GM12878 (cell line): ENCODE data around the gene BNIPL. TPM values are rescaled to one million over a fixed set of nuclear protein-coding genes. Genes with fewer than 3 reads are reported as not detected.

Source experiments
- ASH2L ChIP-seq: fragments of 300-600, 200-600 bp; sonication (generic); IDR thresholded peaks from 2 replicates; pipeline ENCODE4 v1.6.1; 2017; ENCODE audit warnings: low read depth, mild to moderate bottlenecking, borderline replicate concordance
- ATF7 ChIP-seq: fragments of 450-650 bp; IDR thresholded peaks from 2 replicates; pipeline ENCODE4 v1.6.1; 2016; ENCODE audit warnings: low read depth, mild to moderate bottlenecking
- BACH1 ChIP-seq: fragments of 450-650 bp; IDR thresholded peaks from 2 replicates; pipeline ENCODE4 v1.6.1; 2017; ENCODE audit warnings: mild to moderate bottlenecking, borderline replicate concordance
- CREB1 ChIP-seq: IDR thresholded peaks from 2 replicates; pipeline ENCODE4 v1.6.1; 2012; ENCODE audit warnings: low read depth, mild to moderate bottlenecking, inconsistent platforms
- EP300 ChIP-seq, 2 experiments: fragments of 150-350 bp in 1 of 2; IDR thresholded peaks; 2 replicates each; pipeline ENCODE4 v1.6.1; 2011 to 2012; ENCODE audit warnings: low read depth in 2 of 2, low read length in 2 of 2, borderline replicate concordance in 1 of 2, improper control_type of control experiment in 1 of 2, inconsistent platforms in 1 of 2; ENCODE audit not compliant: control insufficient read depth in 1 of 2
- EZH2 ChIP-seq: IDR thresholded peaks from 2 replicates; pipeline ENCODE4 v1.6.1; 2012; ENCODE audit warnings: low read depth, mild to moderate bottlenecking, control low read depth, inconsistent platforms, low read length, borderline replicate concordance; ENCODE audit not compliant: control insufficient read depth
- FOS ChIP-seq: IDR thresholded peaks from 3 replicates; pipeline ENCODE4 v1.6.1; 2011; ENCODE audit warnings: borderline replicate concordance; ENCODE audit not compliant: insufficient read length; ENCODE audit errors: extremely low read depth
- HDGF ChIP-seq: fragments of 450-650 bp; IDR thresholded peaks from 2 replicates; pipeline ENCODE4 v1.6.1; 2016; ENCODE audit warnings: antibody characterized with exemption
- IKZF2 ChIP-seq, 2 experiments: fragments of 450-650 bp; IDR thresholded peaks; 2 replicates each; pipeline ENCODE4 v1.6.1; 2017; ENCODE audit warnings: mild to moderate bottlenecking in 2 of 2, moderate library complexity in 2 of 2
- IRF3 ChIP-seq: fragments of 450-650 bp; IDR thresholded peaks from 2 replicates; pipeline ENCODE4 v1.6.1; 2014; ENCODE audit warnings: mild to moderate bottlenecking
- JUND ChIP-seq: IDR thresholded peaks from 2 replicates; pipeline ENCODE4 v1.6.1; 2012; ENCODE audit warnings: low read depth, mild to moderate bottlenecking, low read length, improper control_type of control experiment, moderate library complexity
- KAT2A ChIP-seq: conservative IDR thresholded peaks from 2 replicates; pipeline ENCODE4 v1.6.1; 2011; ENCODE audit warnings: low read depth, low read length; ENCODE audit not compliant: control insufficient read depth
- KDM1A ChIP-seq: fragments of 200-600 bp; sonication (generic); IDR thresholded peaks from 2 replicates; pipeline ENCODE4 v1.6.1; 2016; ENCODE audit warnings: borderline replicate concordance
- MEF2A ChIP-seq: IDR thresholded peaks from 2 replicates; pipeline ENCODE4 v1.6.1; 2011; ENCODE audit warnings: low read depth, mild to moderate bottlenecking, low read length, moderate library complexity; ENCODE audit not compliant: insufficient read depth
- NFXL1 ChIP-seq: fragments of 450-650 bp; IDR thresholded peaks from 2 replicates; pipeline ENCODE4 v1.6.1; 2017; ENCODE audit warnings: antibody characterized with exemption, mild to moderate bottlenecking, borderline replicate concordance
- NFYA ChIP-seq: IDR thresholded peaks from 2 replicates; pipeline ENCODE4 v1.6.1; 2011; ENCODE audit warnings: low read depth, mild to moderate bottlenecking, low read length, improper control_type of control experiment, borderline replicate concordance
- NR2C1 ChIP-seq: fragments of 450-650 bp; IDR thresholded peaks from 2 replicates; pipeline ENCODE4 v1.6.1; 2017; ENCODE audit warnings: antibody characterized with exemption, mild to moderate bottlenecking, moderate library complexity
- POLR2AphosphoS2 ChIP-seq: IDR thresholded peaks from 2 replicates; pipeline ENCODE4 v1.6.1; 2011; ENCODE audit warnings: low read depth, mild to moderate bottlenecking, low read length, improper control_type of control experiment, moderate library complexity
- PRDM15 ChIP-seq: fragments of 450-650 bp; formaldehyde crosslinking; IDR thresholded peaks from 2 replicates; pipeline ENCODE4 v1.4.0; 2020; ENCODE audit warnings: mild to moderate bottlenecking, moderate library complexity
- RAD21 ChIP-seq: IDR thresholded peaks from 2 replicates; pipeline ENCODE4 v1.6.1; 2011; ENCODE audit warnings: mild to moderate bottlenecking, low read depth, low read length, moderate library complexity; ENCODE audit not compliant: insufficient read depth
- RB1 ChIP-seq: fragments of 450-650 bp; formaldehyde crosslinking; IDR thresholded peaks from 2 replicates; pipeline ENCODE4 v1.6.1; 2017; ENCODE audit warnings: mild to moderate bottlenecking, borderline replicate concordance
- SMARCA5 ChIP-seq: fragments of 450-650 bp; IDR thresholded peaks from 2 replicates; pipeline ENCODE4 v1.6.1; 2017; ENCODE audit warnings: mild to moderate bottlenecking
- SP1 ChIP-seq: IDR thresholded peaks from one replicate; pipeline ENCODE4 v1.6.1; 2011; ENCODE audit warnings: low read depth, low read length
- TCF7 ChIP-seq: IDR thresholded peaks from 2 replicates; pipeline ENCODE4 v1.6.1; 2014; ENCODE audit warnings: antibody characterized with exemption, borderline replicate concordance
- ZNF207 ChIP-seq: fragments of 450-650 bp; IDR thresholded peaks from 2 replicates; pipeline ENCODE4 v1.6.1; 2014; ENCODE audit warnings: antibody characterized with exemption, mild to moderate bottlenecking, borderline replicate concordance
- ZNF24 ChIP-seq: fragments of 450-650 bp; IDR thresholded peaks from 2 replicates; pipeline ENCODE4 v1.6.1; 2017; ENCODE audit warnings: antibody characterized with exemption, mild to moderate bottlenecking
- polyA plus RNA-seq, 11 experiments: library from polyadenylated mRNA; depleted of rRNA in 4 of 11; unstranded in 6 of 11; stranded (reverse) in 5 of 11; fragments of >200 nt; fragmentation: Nextera tagmentation in 4 of 11; fragmentation: Illumina TruSeq in 1 of 11; extraction: Ambion mirVana in 4 of 11; extraction: Trizol in 1 of 11; gene quantifications; 1 replicate in 1 of 11; 2 replicates in 10 of 11; pipeline versions ENCODE4 v1.2.1 to v1.2.3, GENCODE V29; 2011 to 2016; ENCODE audit warnings: inconsistent platforms in 2 of 11, missing spikeins in 2 of 11, low read depth in 1 of 11
- total RNA-seq, 4 experiments: library from RNA; depleted of rRNA in 3 of 4; stranded (reverse); fragments of >200 nt in 3 of 4; fragmentation: Illumina TruSeq in 1 of 4; extraction: Trizol in 1 of 4; gene quantifications; 2 replicates each; pipeline versions ENCODE4 v1.2.1 to v1.2.3, GENCODE V29; 2013 to 2021

BNIPL gene
- total and polyA plus RNA-seq, 10 of the 15 experiments (the other 5 are each of a cell fraction or from before 2014, with no cell fraction given) = 0.05 to 1.1 (median 0.17) TPM

- TF ChIP-seq PRDM15 (CRISPR knock-in tag) (no peak), ASH2L (peak; percentile 85), RB1 (peak; percentile 99), TCF7 (peak; percentile 58; the same call in 1 of the 2 replicates), CREB1 (peak; percentile 96), NFYA (no peak), KDM1A (no peak), BACH1 (no peak), EP300 (IDR thresholded peaks at IDR 0.05; ENCODE audit: borderline replicate concordance in 1 of 2, control insufficient read depth in 1 of 2, low read depth in 2 of 2, low read length in 2 of 2) (no peak), ZNF24 (peak; percentile 47; the same call in 1 of the 2 replicates), MEF2A (no peak), SMARCA5 (peak; percentile 91), FOS (no peak), IKZF2 (IDR thresholded peaks at IDR 0.05) (peak; percentile 84 to 93), HDGF (peak; percentile 67; the same call in 1 of the 2 replicates), KAT2A (no peak), JUND (no peak), SP1 (peak; percentile 57), POLR2AphosphoS2 (no peak; the same call in none of the 2 replicates), IRF3 (no peak), EZH2 (no peak), RAD21 (peak; percentile 29; the same call in 1 of the 2 replicates), ATF7 (peak; percentile 94), NR2C1 (peak; percentile 44), NFXL1 (no peak), ZNF207 (no peak; the same call in 1 of the 2 replicates)
Observed at GRCh38 chr1:151070474-151071276, 34.3 kb downstream of the BNIPL start, which contains the start of gene GABPB2 (continued).
